ENCODE measurements around the gene LLCFC1.
A peak's percentile ranks its signal among the peaks of the same experiment; 100 is the strongest.
"Not testable (repeated sequence)": the region's sequence is repeated elsewhere in the genome, so short reads cannot be mapped to it uniquely, and the experiment has no call there.

Gene LLCFC1

GRCh38 chr7:142943706-142944268, 4.5 kb downstream of the LLCFC1 start:
- no peak for DNase-seq

- no peak for DNase-seq
Observed at GRCh38 chr7:142945001-142945400, 5.7 kb downstream of the LLCFC1 start.

- DNase-seq: no peak
Observed at GRCh38 chr7:142948603-142949002, 9.3 kb downstream of the LLCFC1 start.

GRCh38 chr7:142950235-142950634, 11.0 kb downstream of the LLCFC1 start:
- DNase-seq: no peak

- no peak for DNase-seq
Observed at GRCh38 chr7:142954680-142955268, 15.5 kb downstream of the LLCFC1 start.

GRCh38 chr7:142956951-142957623, 17.8 kb downstream of the LLCFC1 start:
- DNase-seq: no peak

- DNase-seq: peak in 1 of 2 donors; percentile 7
Observed at GRCh38 chr7:142957723-142958122, 18.4 kb downstream of the LLCFC1 start.

GRCh38 chr7:142959202-142959601, 19.9 kb downstream of the LLCFC1 start:
- DNase-seq: no peak

- DNase-seq: no peak
Observed at GRCh38 chr7:142960955-142961512, 21.8 kb downstream of the LLCFC1 start.

GRCh38 chr7:142961595-142961972, 22.3 kb downstream of the LLCFC1 start:
- no peak for DNase-seq

- peak; percentile 54 to 55 for DNase-seq
Observed at GRCh38 chr7:142961973-142962926, 23.0 kb downstream of the LLCFC1 start, which contains the start of gene KEL. Gene KEL, minus strand, starts transcription at chr7:142962363. Its CDS starts 157 bp downstream, at chr7:142962206.

- no peak for DNase-seq
Observed at GRCh38 chr7:142962991-142963390, 23.7 kb downstream of the LLCFC1 start.

GRCh38 chr7:142963993-142964392, 24.7 kb downstream of the LLCFC1 start:
- no peak for DNase-seq

- DNase-seq: peak in 1 of 2 donors; percentile 7
Observed at GRCh38 chr7:142964502-142965246, 25.4 kb downstream of the LLCFC1 start.

GRCh38 chr7:142968229-142968628, 28.9 kb downstream of the LLCFC1 start:
- DNase-seq: peak; percentile 18 to 33

- peak; percentile 45 to 50 for DNase-seq
Observed at GRCh38 chr7:142969183-142969582, 29.9 kb downstream of the LLCFC1 start.

- peak; percentile 14 to 35 for DNase-seq
Observed at GRCh38 chr7:142974626-142975025, 35.3 kb downstream of the LLCFC1 start.

GRCh38 chr7:142978402-142978801, 39.1 kb downstream of the LLCFC1 start:
- not testable (repeated sequence) for DNase-seq

- DNase-seq: no peak
Observed at GRCh38 chr7:142983825-142984224, 44.5 kb downstream of the LLCFC1 start.

GRCh38 chr7:142984297-142984696, 45.0 kb downstream of the LLCFC1 start:
- DNase-seq: no peak

Data from inflammatory macrophage treated with lipopolysaccharide for 1 hour (primary cell).